Lung (tissue), 12 donors: ENCODE measurements around the gene ZPR1. TPM values are rescaled to one million over a fixed set of nuclear protein-coding genes. Genes with fewer than 3 reads are reported as not detected.

Source experiments
- ATAC-seq: fragments of 200-7000 bp; cut with Tn5 transposase; one replicate; pipeline ENCODE4 v1.9.1; 2020; ENCODE audit warnings: moderate number of reproducible peaks; ENCODE audit not compliant: insufficient read depth, low FRiP score
- DNase-seq, 3 donors: peaks; one replicate each; pipeline ENCODE4 v3.0.0-alpha.2; 2013 to 2017
- H3K27ac ChIP-seq, 2 donors: one replicate each; pipeline ENCODE4 v1.5.1; 2013; ENCODE audit warnings: mild to moderate bottlenecking in 2 of 2, moderate library complexity in 2 of 2, control low read depth in 1 of 2, inconsistent platforms in 1 of 2, low read depth in 1 of 2, low read length in 1 of 2
- H3K27me3 ChIP-seq, 3 donors: one replicate each; pipeline ENCODE4 v1.5.1; 2013; ENCODE audit warnings: low read length in 2 of 3; ENCODE audit not compliant: control insufficient read depth in 3 of 3, insufficient read depth in 3 of 3
- H3K36me3 ChIP-seq, 4 donors: one replicate each; pipeline ENCODE4 v1.5.1; 2013; ENCODE audit warnings: low read length in 4 of 4, mild to moderate bottlenecking in 1 of 4, moderate library complexity in 1 of 4; ENCODE audit not compliant: control insufficient read depth in 4 of 4, insufficient read depth in 4 of 4
- H3K4me1 ChIP-seq, 5 donors: one replicate each; pipeline ENCODE4 v1.5.1; 2013; ENCODE audit warnings: low read length in 5 of 5, mild to moderate bottlenecking in 2 of 5, moderate library complexity in 1 of 5; ENCODE audit not compliant: control insufficient read depth in 5 of 5, insufficient read depth in 5 of 5
- H3K4me3 ChIP-seq: one replicate; pipeline ENCODE4 v1.5.1; 2013; ENCODE audit warnings: mild to moderate bottlenecking, control low read depth, moderate library complexity
- H3K9ac ChIP-seq, 2 donors: one replicate each; pipeline ENCODE4 v1.5.1; 2013; ENCODE audit warnings: low read length in 2 of 2, control low read depth in 1 of 2; ENCODE audit not compliant: insufficient read depth in 1 of 2
- H3K9me3 ChIP-seq, 4 donors: one replicate each; pipeline ENCODE4 v1.5.1; 2013; ENCODE audit warnings: low read length in 3 of 4, mild to moderate bottlenecking in 1 of 4, moderate library complexity in 1 of 4; ENCODE audit not compliant: control insufficient read depth in 4 of 4, insufficient read depth in 3 of 4
- CTCF ChIP-seq: IDR thresholded peaks from 2 replicates; pipeline ENCODE4 v1.5.1; 2012; ENCODE audit warnings: mild to moderate bottlenecking; ENCODE audit errors: control extremely low read depth, extremely low read depth
- WGBS, 2 donors: extraction: QIAGEN DNeasy Blood & Tissue Kit; methylation state at CpG; one replicate each; pipeline ENCODE4 v1.1.7; 2013; 5-methylcytosine and 5-hydroxymethylcytosine counted together
- polyA plus RNA-seq, 2 donors: library from polyadenylated mRNA; stranded (reverse); fragments of 200-250 nt; gene quantifications; one replicate each; pipeline ENCODE4 v1.2.1, GENCODE V29; 2013
- total RNA-seq, 2 donors: library from RNA; depleted of rRNA in 1 of 2; stranded (reverse); fragments of >200 nt in 1 of 2; gene quantifications; one replicate each; pipeline ENCODE4 v1.2.1, GENCODE V29; 2014 to 2021
- donor health status: control.
- donor health status: control.
- donor health status: Bipolar disorder and iron deficiency.
- donor health status: healthy.
- donor health status: DM: yes; HTN: yes; CAD: no.

Gene ZPR1
- total and polyA plus RNA-seq, 4 donors, result 19.4 to 50.9 (median 34.5) TPM

GRCh38 chr11:116731821-116732220 is 56.0 kb downstream of the ZPR1 start:
- no peaks in the 10 kb centered on the region for H3K36me3 ChIP-seq
- no peaks in the 10 kb centered on the region for H3K9me3 ChIP-seq
- WGBS, 2 donors, result 87 to 88% methylated on average over 2 of the region's 2 CpGs
- TF ChIP-seq CTCF, result no peak
- H3K27ac ChIP-seq, result no peak overlapping the region
- H3K27me3 ChIP-seq, result peaks cover 0 to 8% (median 3%) of the 10 kb centered on the region in 3 donors
- DNase-seq, result no peak
- no peak overlapping the region for H3K9ac ChIP-seq
- no peak for ATAC-seq
- H3K4me1 ChIP-seq, result peaks cover 0 to 11% (median 0%) of the 10 kb centered on the region in 5 donors
- H3K4me3 ChIP-seq, result no peak overlapping the region

GRCh38 chr11:116731097-116731761 is 56.6 kb downstream of the ZPR1 start:
- Histone ChIP-seq H3K9me3 (no peaks in the 10 kb centered on the region), H3K27ac (no peak overlapping the region), H3K9ac (no peak overlapping the region), H3K4me3 (no peak overlapping the region), H3K27me3 (peaks cover 0 to 8% (median 5%) of the 10 kb centered on the region in 3 donors), H3K36me3 (no peaks in the 10 kb centered on the region), H3K4me1 (peaks cover 0 to 11% (median 0%) of the 10 kb centered on the region in 5 donors)
- DNase-seq, result peak; percentile 29 to 47 (median 45)
- no peak for ATAC-seq
- 66 to 81% methylated on average over 11 of the region's 11 CpGs for WGBS, 2 donors
- no peak for TF ChIP-seq CTCF

GRCh38 chr11:116730601-116731000 is 57.2 kb downstream of the ZPR1 start:
- Histone ChIP-seq H3K9ac (no peak overlapping the region), H3K4me3 (no peak overlapping the region), H3K9me3 (no peaks in the 10 kb centered on the region), H3K4me1 (peaks cover 0 to 11% (median 0%) of the 10 kb centered on the region in 5 donors), H3K36me3 (no peaks in the 10 kb centered on the region), H3K27me3 (peaks cover 0 to 8% (median 5%) of the 10 kb centered on the region in 3 donors), H3K27ac (no peak overlapping the region)
- WGBS, 2 donors, result 54 to 82% methylated on average over 6 of the region's 6 CpGs
- ATAC-seq (no peak), DNase-seq (peak; percentile 41 to 72 (median 52))
- TF ChIP-seq CTCF, result no peak

GRCh38 chr11:116730241-116730561 is 57.6 kb downstream of the ZPR1 start:
- Histone ChIP-seq H3K27ac (no peak overlapping the region), H3K36me3 (no peaks in the 10 kb centered on the region), H3K4me3 (no peak overlapping the region), H3K27me3 (peaks cover 0 to 8% (median 5%) of the 10 kb centered on the region in 3 donors), H3K4me1 (peaks cover 0 to 11% (median 0%) of the 10 kb centered on the region in 5 donors), H3K9me3 (no peaks in the 10 kb centered on the region), H3K9ac (no peak overlapping the region)
- DNase-seq, result no peak
- no peak for ATAC-seq
- TF ChIP-seq CTCF, result no peak
- WGBS, 2 donors, result 62 to 85% methylated on average over 10 of the region's 10 CpGs
